ENCODE results near the gene SMIM23. TPM values are rescaled to one million over a fixed set of nuclear protein-coding genes. Genes with fewer than 3 reads are reported as not detected.

The SMIM23 gene
- total RNA-seq, 4 donors from 2014 or later = not detected

GRCh38 chr5:171757853-171758535 lies 27.6 kb upstream of the SMIM23 start:
- Histone ChIP-seq H3K4me3 (no peak overlapping the region), H3K27me3 (no peaks in the 10 kb centered on the region), H3K4me1 (no peaks in the 10 kb centered on the region), H3K9me3 (no peaks in the 10 kb centered on the region), H3K27ac (no peak overlapping the region), H3K36me3 (no peaks in the 10 kb centered on the region)
- TF ChIP-seq CTCF (IDR thresholded peaks at IDR 0.05) (no peak), POLR2A (IDR thresholded peaks at IDR 0.05) (no peak)
- intact Hi-C loops (cut with DNase I; ENCODE audit: low total_unique reads) = no loop called here
- no peak for DNase-seq

GRCh38 chr5:171759777-171760176 lies 25.8 kb upstream of the SMIM23 start:
- Histone ChIP-seq H3K36me3 (no peaks in the 10 kb centered on the region), H3K4me3 (no peak overlapping the region), H3K27me3 (no peaks in the 10 kb centered on the region), H3K9me3 (no peaks in the 10 kb centered on the region), H3K4me1 (no peaks in the 10 kb centered on the region), H3K27ac (no peak overlapping the region)
- TF ChIP-seq CTCF (IDR thresholded peaks at IDR 0.05) = no peak
- no peak for TF ChIP-seq POLR2A (IDR thresholded peaks at IDR 0.05)
- intact Hi-C loops (cut with DNase I; ENCODE audit: low total_unique reads) = no loop called here
- DNase-seq = no peak

GRCh38 chr5:171762021-171762608 lies 23.5 kb upstream of the SMIM23 start:
- Histone ChIP-seq H3K4me1 (no peaks in the 10 kb centered on the region), H3K4me3 (no peak overlapping the region), H3K27me3 (no peaks in the 10 kb centered on the region), H3K36me3 (no peaks in the 10 kb centered on the region), H3K9me3 (no peaks in the 10 kb centered on the region), H3K27ac (no peak overlapping the region)
- intact Hi-C loops (cut with DNase I; ENCODE audit: low total_unique reads) = no loop called here
- TF ChIP-seq POLR2A (IDR thresholded peaks at IDR 0.05) (no peak), CTCF (IDR thresholded peaks at IDR 0.05) (no peak)
- DNase-seq = no peak

GRCh38 chr5:171762903-171763302 lies 22.7 kb upstream of the SMIM23 start:
- H3K4me1 ChIP-seq = no peaks in the 10 kb centered on the region
- H3K27me3 ChIP-seq = no peaks in the 10 kb centered on the region
- no peak overlapping the region for H3K27ac ChIP-seq
- DNase-seq = no peak
- H3K4me3 ChIP-seq = no peak overlapping the region
- intact Hi-C loops (cut with DNase I; ENCODE audit: low total_unique reads) = no loop called here
- no peaks in the 10 kb centered on the region for H3K36me3 ChIP-seq
- H3K9me3 ChIP-seq = no peaks in the 10 kb centered on the region
- TF ChIP-seq CTCF (IDR thresholded peaks at IDR 0.05) (no peak), POLR2A (IDR thresholded peaks at IDR 0.05) (no peak)

GRCh38 chr5:171764265-171764664 lies 21.4 kb upstream of the SMIM23 start:
- Histone ChIP-seq H3K36me3 (no peaks in the 10 kb centered on the region), H3K27me3 (no peaks in the 10 kb centered on the region), H3K4me3 (no peak overlapping the region), H3K9me3 (no peaks in the 10 kb centered on the region), H3K4me1 (no peaks in the 10 kb centered on the region), H3K27ac (no peak overlapping the region)
- no peak for TF ChIP-seq POLR2A (IDR thresholded peaks at IDR 0.05)
- TF ChIP-seq CTCF (IDR thresholded peaks at IDR 0.05) = no peak
- intact Hi-C loops (cut with DNase I; ENCODE audit: low total_unique reads) = no loop called here
- no peak for DNase-seq
